Gastroesophageal sphincter (tissue), 4 donors: Measurements from ENCODE around the gene CAMSAP3. TPM values are rescaled to one million over a fixed set of nuclear protein-coding genes. Genes with fewer than 3 reads are reported as not detected.

Experiments
- ATAC-seq: fragments of 150-250 bp; one replicate; pipeline ENCODE4 v1.9.1; 2016; ENCODE audit warnings: mild to moderate bottlenecking, moderate library complexity
- H3K27ac ChIP-seq, 4 donors: fragments of 200-600 bp; sonication (generic) in 3 of 4; 1 replicate in 3 of 4; 2 replicates in 1 of 4; pipeline ENCODE4 v1.5.1; 2016 to 2019
- H3K27me3 ChIP-seq: fragments of 200-600 bp; sonication (generic); one replicate; pipeline ENCODE4 v1.5.1; 2019
- H3K36me3 ChIP-seq, 2 donors: fragments of 200-600 bp; sonication (generic); one replicate each; pipeline ENCODE4 v1.5.1; 2019; ENCODE audit warnings: control low read depth in 1 of 2
- H3K4me1 ChIP-seq, 3 donors: fragments of 200-600 bp; sonication (generic); 1 replicate in 2 of 3; 2 replicates in 1 of 3; pipeline ENCODE4 v1.5.1; 2016 to 2019; ENCODE audit warnings: control low read depth in 2 of 3
- H3K4me3 ChIP-seq, 2 donors: fragments of 200-600 bp; sonication (generic); one replicate each; pipeline ENCODE4 v1.5.1; 2019; ENCODE audit warnings: mild to moderate bottlenecking in 1 of 2, moderate library complexity in 1 of 2
- H3K9me3 ChIP-seq, 3 donors: fragments of 200-600 bp; sonication (generic); one replicate each; pipeline ENCODE4 v1.5.1; 2017 to 2019; ENCODE audit warnings: control low read depth in 2 of 3
- CTCF ChIP-seq, 4 experiments: fragments of 200-600 bp in 2 of 4; fragments of 450-650 bp in 2 of 4; sonication (generic) in 1 of 4; IDR thresholded peaks; one replicate each; pipeline ENCODE4 v1.5.1; 2017 to 2019; ENCODE audit warnings: antibody characterized with exemption in 4 of 4, mild to moderate bottlenecking in 2 of 4, moderate library complexity in 2 of 4
- EP300 ChIP-seq: sonication (generic); formaldehyde crosslinking; IDR thresholded peaks from one replicate; pipeline ENCODE4 v1.6.1; 2017; ENCODE audit warnings: antibody characterized with exemption, mild to moderate bottlenecking
- POLR2A ChIP-seq, 2 donors: fragments of 450-650 bp; IDR thresholded peaks; one replicate each; pipeline ENCODE4 v1.6.1; 2017; ENCODE audit warnings: antibody characterized with exemption in 2 of 2, mild to moderate bottlenecking in 2 of 2, moderate library complexity in 1 of 2
- POLR2AphosphoS5 ChIP-seq: sonication (generic); formaldehyde crosslinking; IDR thresholded peaks from one replicate; pipeline ENCODE4 v1.6.1; 2017; ENCODE audit warnings: antibody characterized with exemption
- WGBS, 2 donors: methylation state at CpG; one replicate each; pipeline ENCODE4 v1.1.5; 2018; ENCODE audit warnings: low coverage in 1 of 2; 5-methylcytosine and 5-hydroxymethylcytosine counted together
- total RNA-seq, 4 donors: library from RNA; depleted of rRNA; stranded (reverse); fragments of >200 nt; gene quantifications; one replicate each; pipeline ENCODE4 v1.1.0, GENCODE V29; 2016

CAMSAP3 gene
- total RNA-seq, 4 donors from 2014 or later, result 0.46 to 2.1 TPM; not detected in 2

- peaks cover 96% of the 10 kb centered on the region for H3K27me3 ChIP-seq
- no peak for TF ChIP-seq CTCF (IDR thresholded peaks at IDR 0.05)
- no peak for TF ChIP-seq EP300
- no peak for TF ChIP-seq POLR2A (IDR thresholded peaks at IDR 0.05)
- no peak for TF ChIP-seq POLR2AphosphoS5
- H3K4me1 ChIP-seq, result no peaks in the 10 kb centered on the region
- H3K36me3 ChIP-seq, result no peaks in the 10 kb centered on the region
- no peak overlapping the region for H3K27ac ChIP-seq
- no peak overlapping the region for H3K4me3 ChIP-seq
- no peak for ATAC-seq
- no peaks in the 10 kb centered on the region for H3K9me3 ChIP-seq
- 93 to 95% methylated on average over 3 to 4 of the region's 20 CpGs for WGBS, 2 donors
These were observed 48.9 kb downstream of the CAMSAP3 start for GRCh38 chr19:7644550-7644877.

- Histone ChIP-seq H3K4me1 (no peaks in the 10 kb centered on the region), H3K27ac (no peak overlapping the region), H3K27me3 (peaks cover 98% of the 10 kb centered on the region), H3K9me3 (no peaks in the 10 kb centered on the region), H3K4me3 (no peak overlapping the region), H3K36me3 (no peaks in the 10 kb centered on the region)
- TF ChIP-seq POLR2AphosphoS5 (no peak), EP300 (no peak), POLR2A (IDR thresholded peaks at IDR 0.05) (no peak), CTCF (IDR thresholded peaks at IDR 0.05) (no peak)
- WGBS, 2 donors, result 87% methylated on average over 6 of the region's 14 CpGs; no CpG with 5 or more reads in 1 of the 2 donors
- ATAC-seq, result no peak
These were observed 49.5 kb downstream of the CAMSAP3 start for GRCh38 chr19:7645163-7645562.

GRCh38 chr19:7645656-7646425 is 50.2 kb downstream of the CAMSAP3 start:
- Histone ChIP-seq H3K36me3 (no peaks in the 10 kb centered on the region), H3K4me3 (no peak overlapping the region), H3K4me1 (no peaks in the 10 kb centered on the region), H3K27me3 (peaks cover 98% of the 10 kb centered on the region), H3K9me3 (no peaks in the 10 kb centered on the region), H3K27ac (no peak overlapping the region)
- 45 to 67% methylated on average over 7 to 15 of the region's 20 CpGs for WGBS, 2 donors
- TF ChIP-seq CTCF (IDR thresholded peaks at IDR 0.05) (no peak), POLR2AphosphoS5 (no peak), EP300 (no peak), POLR2A (IDR thresholded peaks at IDR 0.05) (no peak)
- ATAC-seq, result no peak

- no peaks in the 10 kb centered on the region for H3K9me3 ChIP-seq
- no peak for ATAC-seq
- WGBS, 2 donors, result no CpG with 5 or more reads among the region's 8 CpGs
These were observed 50.7 kb downstream of the CAMSAP3 start for GRCh38 chr19:7646426-7646700.

More at GRCh38 chr19:7646426-7646700, 50.7 kb downstream of the CAMSAP3 start:
- H3K27ac ChIP-seq, result no peak overlapping the region
- H3K4me1 ChIP-seq, result no peaks in the 10 kb centered on the region
- H3K4me3 ChIP-seq, result no peak overlapping the region
- H3K36me3 ChIP-seq, result no peaks in the 10 kb centered on the region
- TF ChIP-seq EP300, result no peak
- no peak for TF ChIP-seq POLR2AphosphoS5
- TF ChIP-seq CTCF (IDR thresholded peaks at IDR 0.05), result no peak
- TF ChIP-seq POLR2A (IDR thresholded peaks at IDR 0.05), result no peak
- H3K27me3 ChIP-seq, result peaks cover 98% of the 10 kb centered on the region
